ENCODE measurements around the gene ATP6AP1. TPM values are rescaled to one million over a fixed set of nuclear protein-coding genes. Genes with fewer than 3 reads are reported as not detected.

Gene ATP6AP1
- 35.6 and 39.3 TPM in 2 replicates for total RNA-seq

GRCh38 chrX:154428176-154429171 lies at the start of gene ATP6AP1:
TSS of gene ATP6AP1 (plus strand) at chrX:154428677. CDS start at chrX:154428693, 16 bp downstream.

GRCh38 chrX:154378799-154379568 lies 49.5 kb upstream of the ATP6AP1 start, which contains the start of gene EMD:
TSS of gene EMD (plus strand) at chrX:154379295. CDS start at chrX:154379485, 190 bp downstream.

GRCh38 chrX:154397888-154398667 lies 30.4 kb upstream of the ATP6AP1 start, which contains the start of gene RPL10:
TSS of gene RPL10 (plus strand) at chrX:154398377. CDS start at chrX:154398520, 143 bp downstream.

GRCh38 chrX:154409222-154409871 lies 19.1 kb upstream of the ATP6AP1 start, which contains the start of gene DNASE1L1:
TSS of gene DNASE1L1 (minus strand) at chrX:154409254. CDS start at chrX:154405568, 3,686 bp downstream.

GRCh38 chrX:154436983-154437752 lies 8.7 kb downstream of the ATP6AP1 start, which contains the start of gene GDI1:
TSS of gene GDI1 (plus strand) at chrX:154437154. CDS start at chrX:154437255, 101 bp downstream.

GRCh38 chrX:154443992-154444754 lies 15.7 kb downstream of the ATP6AP1 start, which contains the start of gene FAM50A:
TSS of gene FAM50A (plus strand) at chrX:154444141. CDS start at chrX:154444236, 95 bp downstream.

GRCh38 chrX:154458116-154458953 lies 29.9 kb downstream of the ATP6AP1 start, which contains the start of gene PLXNA3:
TSS of gene PLXNA3 (plus strand) at chrX:154458281. CDS start at chrX:154460184, 1,903 bp downstream.

GRCh38 chrX:154478728-154479622 lies 50.5 kb downstream of the ATP6AP1 start, which contains the start of gene LAGE3:
TSS of gene LAGE3 (minus strand) at chrX:154479281. CDS start at chrX:154478915, 366 bp downstream.

Small RNA genes within 50 kb of the gene (small RNA-seq; reads per million reads assigned to genes)
- gene MIR6858 = 0.16 reads per million
- gene SNORA70 = not detected

Other genes with a start within 250 kb of the ATP6AP1 start
- not detected in 2 replicates for gene OPN1MW, start 246.1 kb upstream of the ATP6AP1 start, total RNA-seq
- not detected in 2 replicates for gene OPN1MW2, start 208.9 kb upstream of the ATP6AP1 start, total RNA-seq
- not detected in 2 replicates for gene OPN1MW3, start 171.1 kb upstream of the ATP6AP1 start, total RNA-seq
- not detected in 2 replicates for gene TEX28, start 133.6 kb upstream of the ATP6AP1 start, total RNA-seq
- not detected in 2 replicates for gene TKTL1, start 132.9 kb upstream of the ATP6AP1 start, total RNA-seq
- 1,220 and 1,461 TPM in 2 replicates for gene FLNA, start 54.0 kb upstream of the ATP6AP1 start, total RNA-seq
- gene EMD, start 49.4 kb upstream of the ATP6AP1 start, total RNA-seq = 32.7 and 38.5 TPM in 2 replicates
- gene RPL10, start 30.3 kb upstream of the ATP6AP1 start, total RNA-seq = 1,085 and 1,649 TPM in 2 replicates
- gene DNASE1L1, start 19.4 kb upstream of the ATP6AP1 start, total RNA-seq = 18.0 and 28.2 TPM in 2 replicates
- 18.4 and 20.9 TPM in 2 replicates for gene TAFAZZIN, start 17.1 kb upstream of the ATP6AP1 start, total RNA-seq
- 63.2 and 69.0 TPM in 2 replicates for gene GDI1, start 8.5 kb downstream of the ATP6AP1 start, total RNA-seq
- gene FAM50A, start 15.5 kb downstream of the ATP6AP1 start, total RNA-seq = 34.9 and 35.2 TPM in 2 replicates
- gene PLXNA3, start 29.6 kb downstream of the ATP6AP1 start, total RNA-seq = 13.2 and 16.2 TPM in 2 replicates
- 9.0 and 9.2 TPM in 2 replicates for gene LAGE3, start 50.6 kb downstream of the ATP6AP1 start, total RNA-seq
- 37.5 and 37.7 TPM in 2 replicates for gene UBL4A, start 57.9 kb downstream of the ATP6AP1 start, total RNA-seq
- gene SLC10A3, start 62.0 kb downstream of the ATP6AP1 start, total RNA-seq = 28.0 and 28.7 TPM in 2 replicates
- 23.3 and 25.0 TPM in 2 replicates for gene FAM3A, start 87.6 kb downstream of the ATP6AP1 start, total RNA-seq
- gene G6PD, start 118.2 kb downstream of the ATP6AP1 start, total RNA-seq = 145 and 151 TPM in 2 replicates
- gene IKBKG, start 118.9 kb downstream of the ATP6AP1 start, total RNA-seq = 17.2 and 19.8 TPM in 2 replicates
- not detected in 2 replicates for gene CTAG1A, start 156.5 kb downstream of the ATP6AP1 start, total RNA-seq
- gene CTAG1B, start 190.6 kb downstream of the ATP6AP1 start, total RNA-seq = not detected in 2 replicates
- gene CTAG2, start 224.9 kb downstream of the ATP6AP1 start, total RNA-seq = not detected in 2 replicates